HTR-8/SVneo (cell line): ENCODE data around the gene EEF2.
"Not testable (repeated sequence)": the region's sequence is repeated elsewhere in the genome, so short reads cannot be mapped to it uniquely, and the experiment has no call there.

Source experiments
- DNase-seq: peaks from one replicate; pipeline ENCODE4 v3.0.0; 2011; ENCODE audit warnings: low spot score, mixed read lengths; ENCODE audit not compliant: insufficient read length
- FAIRE-seq: peaks from 2 replicates; lab custom pipeline; 2011; peaks lifted over from hg19 to GRCh38; lab: Jason Lieb, UNC

Gene EEF2

GRCh38 chr19:4015705-4016402, 30.6 kb upstream of the EEF2 start:
- no peak for FAIRE-seq
- DNase-seq: no peak

GRCh38 chr19:4014541-4015491, 29.6 kb upstream of the EEF2 start:
- DNase-seq (no peak), FAIRE-seq (no peak)

- no peak for FAIRE-seq
Observed at GRCh38 chr19:4013886-4014540, 28.8 kb upstream of the EEF2 start.

GRCh38 chr19:4012975-4013634, 27.8 kb upstream of the EEF2 start:
- FAIRE-seq (no peak), DNase-seq (no peak)

More at GRCh38 chr19:4013886-4014540, 28.8 kb upstream of the EEF2 start:
- DNase-seq: no peak

GRCh38 chr19:4012092-4012974, 27.1 kb upstream of the EEF2 start:
- DNase-seq (no peak), FAIRE-seq (no peak)

- not testable (repeated sequence) for FAIRE-seq, DNase-seq
Observed at GRCh38 chr19:4011430-4011829, 26.2 kb upstream of the EEF2 start.

- no peak for FAIRE-seq
- no peak for DNase-seq
Observed at GRCh38 chr19:4010808-4011110, 25.5 kb upstream of the EEF2 start.

- DNase-seq (no peak), FAIRE-seq (no peak)
Observed at GRCh38 chr19:4009990-4010807, 24.9 kb upstream of the EEF2 start.

GRCh38 chr19:4007836-4008539, 22.7 kb upstream of the EEF2 start:
- no peak for FAIRE-seq
- DNase-seq: no peak

- DNase-seq (peak; percentile 92), FAIRE-seq (peak; percentile 95)
Observed at GRCh38 chr19:4007021-4007835, 22.0 kb upstream of the EEF2 start, which contains the start of gene PIAS4. Gene PIAS4, plus strand, starts transcription at chr19:4007736. Its CDS starts 25 bp downstream, at chr19:4007761.

GRCh38 chr19:4005436-4005835, 20.2 kb upstream of the EEF2 start:
- not testable (repeated sequence) for FAIRE-seq, DNase-seq

GRCh38 chr19:4000798-4001197, 15.5 kb upstream of the EEF2 start:
- DNase-seq, FAIRE-seq: not testable (repeated sequence)

GRCh38 chr19:3998667-3999412, 13.6 kb upstream of the EEF2 start:
- DNase-seq, FAIRE-seq: not testable (repeated sequence)

GRCh38 chr19:3995607-3996006, 10.3 kb upstream of the EEF2 start:
- FAIRE-seq (no peak), DNase-seq (no peak)

GRCh38 chr19:3990815-3991117, 5.5 kb upstream of the EEF2 start:
- FAIRE-seq (no peak), DNase-seq (no peak)

GRCh38 chr19:3987619-3988371, 2.5 kb upstream of the EEF2 start:
- FAIRE-seq (no peak), DNase-seq (peak; percentile 71)
